HG02884 (cell line): Measurements from ENCODE around the gene SIDT2.
"Not testable (repeated sequence)": the region's sequence is repeated elsewhere in the genome, so short reads cannot be mapped to it uniquely, and the experiment has no call there.

ENCODE experiments used
- ATAC-seq: cut with Tn5 transposase; IDR thresholded peaks from one replicate; pipeline ENCODE4 v1.9.1; 2021; ENCODE audit warnings: mild to moderate bottlenecking, moderate library complexity; ENCODE audit not compliant: unreplicated experiment

The SIDT2 gene

DNA sequence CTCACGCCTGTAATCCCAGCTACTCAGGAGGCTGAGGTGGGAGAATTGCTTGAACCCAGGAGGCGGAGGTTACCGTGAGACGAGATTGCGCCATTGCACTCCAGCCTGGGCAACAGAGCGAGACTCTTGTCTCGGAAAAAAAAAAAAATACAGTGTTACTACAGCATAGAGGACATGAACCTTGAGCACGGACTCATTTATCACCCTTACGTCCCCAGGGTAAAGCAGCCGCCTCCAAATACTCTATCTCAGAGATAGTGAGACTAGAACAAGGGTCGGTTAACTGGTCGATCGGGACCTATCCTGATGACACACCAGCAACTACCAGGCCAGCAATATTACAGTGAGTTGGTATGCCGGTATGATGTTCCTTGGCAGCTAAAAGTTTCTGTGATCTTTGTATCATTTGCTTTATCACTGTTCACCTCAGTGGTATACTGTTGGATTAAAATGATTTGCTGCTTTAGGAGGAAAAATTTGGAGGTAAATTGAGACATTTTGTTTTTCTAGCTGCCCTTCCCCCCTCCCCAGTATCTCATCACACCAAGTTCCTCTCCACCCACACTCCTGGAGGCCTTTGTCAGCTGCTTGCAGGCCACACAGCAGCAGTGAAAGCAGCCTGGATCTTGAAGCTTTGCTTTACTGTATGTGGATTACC lies 7.0 kb upstream of the SIDT2 start:
- no peak for ATAC-seq

GRCh38 chr11:117172724-117173421 lies 5.7 kb upstream of the SIDT2 start:
- no peak for ATAC-seq

DNA sequence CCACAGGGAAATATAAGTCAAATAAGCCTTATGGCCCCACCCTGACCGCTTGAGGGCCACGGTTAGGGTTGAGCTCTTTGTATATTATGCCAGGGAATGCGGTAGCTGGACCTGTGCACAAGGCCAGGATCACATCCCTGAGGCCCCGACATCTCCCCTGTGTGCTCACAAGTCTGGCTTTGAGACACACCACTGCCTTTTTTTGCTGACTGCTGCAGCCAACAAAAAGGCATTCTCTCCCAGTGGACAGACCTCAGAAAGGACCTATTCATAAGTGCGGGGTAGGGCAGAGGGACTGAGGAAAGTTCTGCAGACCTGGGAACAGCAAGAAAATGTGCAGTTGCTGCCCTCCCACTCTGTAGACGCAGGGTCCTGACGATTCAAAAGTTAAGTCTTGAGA lies 3.4 kb upstream of the SIDT2 start:
- ATAC-seq, result no peak

DNA sequence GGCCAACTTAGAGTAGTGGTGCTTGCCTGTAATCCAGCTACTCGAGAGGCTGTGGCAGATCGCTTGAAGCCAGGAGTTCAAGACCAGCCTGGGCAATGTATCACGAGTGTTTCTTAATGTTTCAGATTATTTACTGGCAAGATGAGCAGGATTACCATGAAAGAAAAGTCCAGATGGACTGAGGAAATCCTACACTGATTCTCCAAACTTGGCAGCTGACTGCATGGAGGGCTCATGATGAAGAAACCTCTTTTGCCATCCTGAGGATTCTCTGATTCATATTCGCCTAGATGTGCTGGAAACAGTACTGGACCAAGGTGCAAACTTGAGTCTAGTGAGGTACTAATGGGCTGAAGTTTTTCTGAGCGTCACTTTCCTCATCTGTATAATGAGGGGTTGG lies 2.8 kb upstream of the SIDT2 start:
- no peak for ATAC-seq

GRCh38 chr11:117176186-117176585 lies 2.4 kb upstream of the SIDT2 start:
- ATAC-seq, result no peak

DNA sequence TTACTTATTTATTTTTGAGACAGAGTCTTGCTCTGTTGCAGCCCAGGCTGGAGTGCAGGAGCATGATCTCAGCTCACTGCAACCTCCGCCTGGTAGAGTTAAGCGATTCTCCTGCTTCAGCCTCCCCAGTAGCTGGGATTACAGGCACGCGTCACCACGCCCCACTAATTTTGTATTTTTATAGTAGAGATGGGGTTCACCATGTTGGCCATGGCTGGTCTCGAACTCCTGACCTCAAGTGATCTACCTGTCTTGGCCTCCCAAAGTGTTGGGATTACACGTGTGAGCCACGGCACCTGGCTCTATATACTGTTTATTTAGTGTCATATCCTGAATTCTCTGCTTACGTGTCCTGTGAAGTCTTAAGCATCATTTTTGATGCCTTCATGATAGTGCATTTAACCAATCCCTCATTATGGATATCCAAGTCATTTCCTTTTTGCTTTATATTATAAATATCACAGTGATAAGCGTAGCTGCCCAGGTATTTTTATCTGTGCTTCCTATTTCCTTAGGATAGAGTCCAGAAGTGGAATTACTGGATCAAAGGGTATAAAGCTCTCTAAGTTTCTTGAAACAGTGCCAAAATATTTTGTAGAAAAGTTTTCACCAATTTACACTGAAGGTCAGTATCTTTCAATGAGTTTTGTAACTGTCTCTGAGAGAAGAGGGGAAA lies 871 bp upstream of the SIDT2 start:
- ATAC-seq, result no peak

DNA sequence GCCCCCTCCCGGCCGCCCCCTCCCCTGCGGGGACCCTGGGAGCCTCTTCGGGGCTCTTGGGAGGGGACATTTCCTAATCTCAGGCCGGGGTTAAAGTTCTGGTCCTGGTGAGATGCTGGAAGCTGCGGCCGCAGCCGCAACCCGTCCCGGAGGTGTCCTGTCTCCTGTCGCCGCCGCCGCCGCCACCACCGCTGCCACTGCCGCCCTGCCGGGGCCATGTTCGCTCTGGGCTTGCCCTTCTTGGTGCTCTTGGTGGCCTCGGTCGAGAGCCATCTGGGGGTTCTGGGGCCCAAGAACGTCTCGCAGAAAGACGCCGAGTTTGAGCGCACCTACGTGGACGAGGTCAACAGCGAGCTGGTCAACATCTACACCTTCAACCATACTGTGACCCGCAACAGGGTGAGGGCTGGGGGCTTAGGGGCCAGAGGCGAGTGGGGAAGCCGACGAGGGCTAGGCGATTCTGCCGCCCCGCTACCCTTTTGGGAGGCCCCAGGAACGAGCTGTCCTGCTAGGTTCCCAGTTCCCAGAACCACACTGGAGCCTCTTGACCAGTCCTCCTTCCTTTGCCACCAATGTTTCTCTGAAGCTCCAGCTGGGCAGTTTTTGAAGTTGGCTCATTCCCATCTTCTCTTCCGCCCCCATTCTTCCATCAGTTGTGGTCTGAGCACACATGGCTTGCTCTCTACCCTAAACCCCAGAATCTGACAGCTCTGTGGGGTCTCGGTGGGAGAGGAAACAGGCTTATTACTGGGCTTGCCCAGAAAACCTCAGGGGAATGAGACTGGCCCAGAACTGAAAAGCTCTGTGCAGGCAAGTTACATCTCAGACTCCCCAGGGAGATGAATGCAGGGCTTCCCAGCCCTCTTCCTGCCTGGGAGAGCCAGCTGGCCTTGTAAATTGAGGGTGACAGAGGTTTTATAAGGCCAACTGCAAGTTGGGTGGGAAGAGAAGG lies 781 bp downstream of the SIDT2 start:
- ATAC-seq, result peak; percentile 25

GRCh38 chr11:117180020-117180419 lies 1.5 kb downstream of the SIDT2 start:
- no peak for ATAC-seq

DNA sequence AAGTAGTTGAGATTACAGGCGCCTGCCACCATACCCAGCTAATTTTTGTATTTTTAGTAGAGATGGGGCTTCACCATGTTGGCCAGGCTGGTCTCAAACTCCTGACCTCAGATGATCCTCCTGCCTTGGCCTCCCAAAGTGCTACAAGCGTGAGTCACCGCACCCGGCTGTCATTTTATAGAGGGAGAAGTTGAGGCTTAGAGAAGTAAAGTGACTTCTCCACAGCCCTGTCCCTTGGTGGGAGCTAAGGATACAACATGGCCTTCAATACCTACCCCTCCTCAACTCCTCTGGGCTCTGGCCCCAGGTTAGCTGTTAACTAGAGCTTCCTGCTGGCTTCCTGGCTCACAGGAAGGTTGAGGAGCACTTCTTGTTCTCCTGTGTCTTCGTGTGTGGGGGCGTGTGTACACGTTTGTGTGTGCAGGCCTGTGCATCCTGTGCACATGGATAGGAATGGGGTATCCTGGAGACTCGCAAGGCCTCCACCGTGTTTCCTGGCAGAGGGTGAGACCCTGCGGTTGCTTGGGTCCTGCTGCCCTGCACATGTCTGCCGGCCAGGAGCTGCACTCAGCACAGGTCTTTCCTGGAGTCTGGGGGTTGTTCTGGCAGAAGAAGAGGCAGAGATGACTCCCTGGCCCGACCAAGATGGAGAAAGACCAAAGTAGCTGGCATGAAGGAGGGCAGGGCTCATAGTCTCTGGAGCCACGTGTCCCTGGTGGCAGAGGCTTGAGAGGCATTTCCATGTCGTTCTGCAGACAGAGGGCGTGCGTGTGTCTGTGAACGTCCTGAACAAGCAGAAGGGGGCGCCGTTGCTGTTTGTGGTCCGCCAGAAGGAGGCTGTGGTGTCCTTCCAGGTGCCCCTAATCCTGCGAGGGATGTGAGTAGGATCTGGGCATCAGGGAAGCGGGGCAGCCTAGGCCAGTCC lies 2.4 kb downstream of the SIDT2 start:
- ATAC-seq, result no peak

- ATAC-seq, result no peak
These were observed 3.3 kb downstream of the SIDT2 start for GRCh38 chr11:117181586-117182550.

DNA sequence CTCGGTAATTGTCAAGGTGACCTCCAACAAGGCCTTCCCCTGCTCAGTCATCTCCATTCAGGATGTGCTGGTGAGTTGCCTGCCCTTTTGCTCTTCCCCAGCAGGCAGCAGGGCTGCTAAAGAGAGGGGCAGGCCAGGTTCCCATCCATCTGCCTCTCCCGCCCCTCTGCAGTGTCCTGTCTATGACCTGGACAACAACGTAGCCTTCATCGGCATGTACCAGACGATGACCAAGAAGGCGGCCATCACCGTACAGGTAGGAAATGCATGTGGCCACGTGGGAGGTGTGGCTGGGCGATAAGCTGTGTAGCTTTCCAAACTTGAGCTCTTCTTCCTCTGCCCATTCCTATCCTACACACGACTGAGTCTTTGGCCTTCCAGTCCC lies 4.0 kb downstream of the SIDT2 start:
- ATAC-seq, result no peak

DNA sequence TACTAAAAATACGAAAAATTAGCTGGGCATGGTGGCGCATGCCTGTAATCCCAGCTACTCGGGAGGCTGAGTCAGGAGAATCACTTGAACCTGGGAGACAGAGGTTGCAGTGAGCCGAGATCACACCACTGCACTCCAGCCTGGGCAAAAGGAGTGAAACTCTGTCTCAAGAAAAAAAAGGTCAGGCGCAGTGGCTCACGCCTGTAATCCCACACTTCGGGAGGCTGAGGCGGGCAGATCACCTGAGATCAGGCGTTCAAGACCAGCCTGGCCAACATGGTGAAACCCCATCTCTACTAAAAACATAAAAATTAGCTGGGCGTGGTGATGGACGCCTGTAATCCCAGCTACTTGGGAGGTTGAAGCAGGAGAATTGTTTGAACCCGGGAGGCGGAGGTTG lies 4.6 kb downstream of the SIDT2 start:
- not testable (repeated sequence) for ATAC-seq

- ATAC-seq, result no peak
These were observed 5.3 kb downstream of the SIDT2 start for GRCh38 chr11:117183724-117184349.

DNA sequence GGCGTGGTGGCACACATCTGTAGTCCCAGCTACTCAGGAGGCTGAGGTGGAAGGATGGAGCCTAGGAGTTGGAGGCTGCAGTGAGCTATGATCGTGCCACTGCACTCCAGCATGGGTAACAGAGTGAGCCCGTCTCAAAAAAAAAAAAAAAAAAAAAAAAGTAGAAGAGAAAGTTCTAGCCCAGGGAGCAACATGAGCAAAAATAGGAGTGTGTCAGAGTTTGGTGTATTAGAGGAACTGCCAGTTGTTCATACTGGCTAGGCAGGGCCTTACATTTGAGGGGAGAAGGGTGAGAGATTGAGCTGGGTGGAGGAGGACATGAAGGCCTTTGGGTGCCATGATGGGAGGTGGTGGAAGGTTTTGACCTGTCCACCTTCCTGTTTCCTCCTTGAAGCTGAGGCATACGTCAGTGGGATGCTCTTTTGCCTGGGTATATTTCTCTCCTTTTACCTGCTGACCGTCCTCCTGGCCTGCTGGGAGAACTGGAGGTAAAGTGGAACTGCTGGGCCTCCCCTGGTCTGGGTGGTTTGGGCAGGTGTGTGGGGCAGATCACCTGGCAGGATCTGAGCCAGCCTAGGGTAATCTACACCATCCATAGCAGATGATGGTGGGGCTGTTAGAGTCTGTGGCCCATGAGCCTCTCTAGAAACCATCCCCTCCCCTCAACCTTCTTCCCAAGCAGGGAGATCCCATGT lies 7.3 kb downstream of the SIDT2 start:
- ATAC-seq, result no peak

GRCh38 chr11:117186431-117186761 lies 7.9 kb downstream of the SIDT2 start:
- ATAC-seq, result no peak

- ATAC-seq, result no peak
These were observed 8.5 kb downstream of the SIDT2 start for GRCh38 chr11:117187007-117187406.

GRCh38 chr11:117187428-117187798 lies 8.9 kb downstream of the SIDT2 start:
- ATAC-seq, result no peak
